ENCODE measurements around the gene RPRD1A. TPM values are rescaled to one million over a fixed set of nuclear protein-coding genes. Genes with fewer than 3 reads are reported as not detected.

Gene RPRD1A
- total and polyA plus RNA-seq, 9 of the 15 experiments (the other 6 are each of a cell fraction or from before 2014, with no cell fraction given): 30.2 to 142 (median 66.0) TPM

GRCh38 chr18:36067055-36067957 lies at the start of gene RPRD1A (continued):
- TF ChIP-seq ZBTB49 (CRISPR knock-in tag; IDR thresholded peaks at IDR 0.05; ENCODE audit: borderline replicate concordance): no peak
- TF ChIP-seq MEF2D (tag; conservative IDR thresholded peaks at IDR 0.05; ENCODE audit: low read depth): no peak
- TF ChIP-seq SAP30 (IDR thresholded peaks at IDR 0.05; ENCODE audit: borderline replicate concordance, insufficient read depth, low read depth, low read length, poor library complexity, severe bottlenecking): peak; percentile 94
- TF ChIP-seq CEBPG (CRISPR knock-in tag; IDR thresholded peaks at IDR 0.05): peak; percentile 78
- peak; percentile 35 to 91; a peak in 2 of 4 replicates for TF ChIP-seq CEBPG (tag; conservative IDR thresholded peaks at IDR 0.05 in 1 of 2, IDR thresholded peaks at IDR 0.05 in 1 of 2)
- peak; percentile 64 for TF ChIP-seq NEUROD1 (IDR thresholded peaks at IDR 0.05; ENCODE audit: borderline replicate concordance, low read depth, low read length, partially characterized antibody)
- peak; percentile 22 for TF ChIP-seq THAP12 (CRISPR knock-in tag; IDR thresholded peaks at IDR 0.05)
- TF ChIP-seq DACH1 (IDR thresholded peaks at IDR 0.05; ENCODE audit: partially characterized antibody): no peak
- peak; percentile 54; the same call in 1 of the 2 replicates for TF ChIP-seq XRCC5 (IDR thresholded peaks at IDR 0.05; ENCODE audit: low read depth, low read length)
- TF ChIP-seq SMAD1 (IDR thresholded peaks at IDR 0.05; ENCODE audit: low read depth, low read length, partially characterized antibody): peak; percentile 67
- peak; percentile 70 for TF ChIP-seq PRDM10 (IDR thresholded peaks at IDR 0.05; ENCODE audit: partially characterized antibody)
- TF ChIP-seq MLLT1 (IDR thresholded peaks at IDR 0.05): peak in 1 of 2 experiments; percentile 45; a peak in 1 of 4 replicates
- peak in 1 of 2 experiments; percentile 48; a peak in 2 of 4 replicates for TF ChIP-seq TRIM24 (IDR thresholded peaks at IDR 0.05)
- TF ChIP-seq ZNF232 (CRISPR knock-in tag; IDR thresholded peaks at IDR 0.05): peak; percentile 21; the same call in 1 of the 2 replicates
- TF ChIP-seq ZNF197 (CRISPR knock-in tag; IDR thresholded peaks at IDR 0.05; ENCODE audit: low read depth): no peak
